Fibroblast of skin of abdomen (primary cell): Measurements from ENCODE around the gene CLSTN2.

ENCODE experiments used
- DNase-seq: peaks from one replicate; pipeline ENCODE4 v3.0.0-alpha.2; 2013

Gene CLSTN2

DNA sequence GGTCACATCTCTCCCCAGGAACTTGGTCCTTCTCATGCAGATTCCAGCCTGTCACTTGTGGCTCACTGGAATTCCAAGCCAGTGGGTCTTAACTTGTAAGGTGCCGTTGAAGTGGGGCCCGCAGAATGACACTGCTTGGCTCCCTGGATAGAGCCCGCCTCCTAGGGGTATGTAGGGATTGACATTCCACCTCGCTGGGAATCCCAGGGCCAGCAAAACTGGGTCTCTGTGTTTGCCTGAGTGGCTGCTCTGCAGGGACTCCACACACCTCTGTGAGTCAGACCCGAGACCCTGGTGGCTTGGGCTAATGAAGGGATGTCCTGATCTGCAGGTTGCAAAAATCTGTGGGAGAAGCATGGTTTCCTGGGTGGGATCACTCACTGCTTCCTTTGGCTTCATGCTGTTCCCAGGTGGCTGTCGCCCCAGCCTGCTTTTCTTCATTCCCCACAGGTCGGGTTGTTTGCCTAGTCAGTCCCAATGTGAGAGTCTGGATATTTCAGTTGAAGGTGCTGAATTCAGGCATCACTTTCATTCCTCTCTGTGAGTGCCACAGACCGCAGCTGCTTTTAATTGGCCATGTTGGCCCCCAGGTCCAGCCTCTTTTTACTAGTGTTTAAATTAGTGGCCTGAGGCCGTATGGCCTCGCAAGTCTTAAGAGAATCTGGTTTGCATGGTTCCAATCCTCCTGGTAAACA lies 586.9 kb downstream of the CLSTN2 start:
- DNase-seq: no peak

DNA sequence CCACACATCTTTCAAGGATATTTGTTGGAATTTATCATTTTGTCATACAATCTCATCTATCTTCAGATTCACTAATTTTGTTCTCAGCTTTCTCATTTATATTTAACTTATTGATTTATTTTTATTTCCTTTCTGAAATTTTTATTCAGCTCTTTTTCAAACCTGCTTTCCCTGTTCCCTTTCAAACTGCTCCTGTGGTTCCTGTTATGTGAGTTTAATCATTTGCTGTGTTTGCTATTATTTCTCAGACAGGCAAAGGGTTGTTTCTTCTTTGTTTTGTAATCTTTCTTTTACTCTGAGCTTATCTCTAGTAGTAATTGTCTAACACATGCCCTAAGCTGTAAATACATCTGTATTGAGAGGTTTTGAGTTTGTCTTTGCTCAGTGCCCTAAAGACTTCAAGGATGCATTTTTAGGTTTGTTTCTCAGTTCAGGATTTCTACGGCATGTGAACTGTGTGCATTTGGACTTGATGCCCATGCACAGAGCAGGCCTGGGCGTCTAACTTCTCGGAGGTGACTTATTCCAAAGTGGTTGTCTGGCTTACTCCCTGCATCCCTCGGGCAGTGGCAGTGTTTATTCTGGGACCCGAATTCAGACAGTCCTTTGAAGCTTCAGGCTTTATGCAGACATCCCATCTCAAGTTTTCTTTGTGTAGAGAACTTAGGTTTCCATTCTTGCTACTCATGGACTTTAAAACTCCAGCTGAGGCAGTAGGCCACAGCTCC lies 587.8 kb downstream of the CLSTN2 start:
- DNase-seq: no peak

DNA sequence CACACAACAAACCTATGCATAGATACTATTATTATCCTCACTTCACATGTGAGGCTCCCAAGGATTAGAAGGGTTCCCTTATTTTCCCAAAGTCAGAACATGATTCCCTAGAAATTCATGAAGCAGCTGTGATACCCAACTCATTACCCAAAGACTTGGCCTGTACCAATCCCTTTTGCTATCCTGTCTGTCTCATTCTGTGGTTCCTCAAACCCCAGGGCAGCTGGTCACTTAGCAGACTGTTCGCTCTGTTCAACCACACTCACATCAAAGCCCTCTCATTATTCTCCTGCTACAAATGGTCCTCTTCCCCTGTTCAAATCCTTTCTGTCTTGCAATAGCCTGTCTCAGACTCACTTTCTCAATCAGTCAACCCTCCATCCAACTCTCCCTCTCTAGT lies 588.6 kb downstream of the CLSTN2 start:
- no peak for DNase-seq

DNA sequence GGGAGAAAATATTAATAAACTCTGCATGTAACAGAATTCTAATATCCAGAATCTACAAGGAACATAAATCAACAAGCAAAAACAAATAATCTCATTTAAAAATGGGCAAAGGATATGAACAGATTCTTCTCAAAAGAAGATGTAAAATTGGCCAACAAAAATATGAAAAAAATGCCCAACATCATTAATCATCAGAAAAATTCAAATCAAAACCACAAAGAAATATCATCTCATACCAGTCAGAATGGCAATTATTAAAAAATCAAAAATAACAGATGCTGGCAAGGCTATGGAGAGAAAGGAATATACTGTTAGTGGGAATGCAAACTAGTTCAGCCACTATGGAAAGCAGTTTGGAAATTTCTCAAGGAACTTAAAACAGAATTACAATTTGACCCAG lies 592.2 kb downstream of the CLSTN2 start:
- no peak for DNase-seq

DNA sequence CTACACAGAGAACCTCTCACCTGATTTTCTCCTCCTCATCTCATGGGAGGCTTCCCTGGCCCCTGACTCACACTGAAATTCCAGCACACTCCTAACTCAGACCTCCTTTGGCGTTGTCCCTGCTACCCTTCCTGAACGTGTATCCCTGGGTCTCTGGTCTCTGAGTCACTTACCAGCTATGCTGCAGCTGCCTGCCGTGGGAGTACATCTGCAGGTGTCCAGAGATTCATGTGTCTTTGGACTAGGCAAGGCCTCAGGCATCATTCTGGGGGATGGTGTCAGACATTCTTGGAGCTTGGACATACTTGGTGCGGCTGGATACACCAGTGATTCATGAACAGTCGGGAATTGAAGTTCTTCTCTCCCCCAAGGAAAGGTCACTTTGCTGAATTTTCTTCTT lies 594.1 kb downstream of the CLSTN2 start:
- DNase-seq: peak; percentile 28

DNA sequence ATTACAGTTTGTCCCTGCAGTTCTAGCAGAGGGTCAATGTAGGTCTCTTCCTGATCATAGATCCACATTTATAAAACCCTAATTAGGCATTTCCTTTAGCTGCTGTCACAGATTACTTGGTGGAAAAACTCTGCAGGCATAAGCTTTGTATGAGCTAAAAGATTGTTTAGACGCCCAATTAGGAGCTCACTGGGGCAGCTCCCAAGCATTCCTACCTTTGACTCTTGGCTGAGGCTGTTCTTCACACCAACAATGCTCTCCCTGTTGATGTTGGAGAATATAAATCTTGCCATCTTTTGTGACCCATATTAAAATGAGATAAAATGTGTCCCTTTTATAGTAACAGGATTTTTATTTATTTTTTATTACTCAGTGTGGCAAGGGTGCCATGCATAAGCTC lies 594.6 kb downstream of the CLSTN2 start:
- DNase-seq: no peak

DNA sequence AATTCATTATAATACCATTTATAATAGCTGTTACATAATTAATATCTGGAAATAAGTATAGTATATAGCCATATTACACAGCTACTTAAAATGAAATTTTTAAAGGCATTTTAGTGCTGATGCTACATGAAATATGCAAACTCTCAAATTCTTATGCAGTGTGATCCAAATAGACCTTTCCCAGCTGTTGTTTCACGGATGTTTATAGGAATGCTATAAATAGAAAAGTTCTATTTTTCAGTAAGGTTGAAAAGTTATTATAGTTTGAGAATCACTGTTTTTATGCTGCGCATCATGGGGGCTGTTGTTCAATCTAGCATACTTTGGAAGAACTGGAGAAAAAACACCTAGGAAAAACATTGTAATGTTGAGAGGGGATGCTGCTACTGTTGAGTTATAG lies 595.1 kb downstream of the CLSTN2 start:
- no peak for DNase-seq

DNA sequence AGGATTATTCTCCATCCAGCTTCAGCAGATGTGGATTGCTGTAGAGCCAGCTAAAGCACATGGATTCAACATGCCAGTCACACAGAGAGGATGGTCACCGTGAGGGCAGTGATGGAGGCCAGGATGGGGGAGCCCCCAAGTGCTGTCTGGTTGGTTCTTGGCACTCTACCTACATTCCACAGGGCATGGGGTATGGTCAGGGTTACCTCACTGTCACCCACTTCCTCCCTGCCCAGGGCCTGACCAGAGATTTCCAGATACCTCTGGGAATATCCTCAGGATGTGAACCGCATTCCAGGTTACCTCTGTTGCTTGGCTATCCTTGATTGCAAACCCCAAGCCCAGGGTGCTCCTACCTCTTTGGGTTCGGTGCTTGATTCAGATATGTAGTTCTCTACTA lies 595.6 kb downstream of the CLSTN2 start:
- DNase-seq: no peak

DNA sequence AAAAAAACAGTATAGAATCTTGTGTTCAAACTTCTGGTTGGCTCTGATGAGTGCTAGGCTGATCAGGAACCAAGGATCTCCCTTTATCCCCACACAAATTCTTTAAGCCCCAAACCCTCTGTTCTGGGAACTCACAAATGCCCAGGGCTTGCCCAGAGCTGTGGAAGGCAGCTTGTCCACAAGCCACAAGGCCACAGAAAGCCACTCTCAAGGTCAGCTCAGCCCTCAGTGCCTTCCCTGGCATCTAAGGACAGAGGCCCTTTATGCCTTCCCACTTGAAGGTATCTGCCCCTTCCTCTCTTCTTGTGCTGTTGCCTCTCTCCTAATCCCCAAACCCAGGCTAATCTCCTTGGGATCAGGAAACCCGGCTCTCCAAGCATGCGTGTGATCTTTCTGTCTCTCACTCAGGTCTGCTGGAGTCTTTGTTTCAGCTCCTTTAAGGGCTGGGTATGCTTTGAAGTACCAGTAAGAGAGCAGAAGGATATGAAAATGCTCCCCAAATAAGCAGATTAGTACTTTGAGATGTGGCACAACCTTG lies 597.9 kb downstream of the CLSTN2 start:
- no peak for DNase-seq

DNA sequence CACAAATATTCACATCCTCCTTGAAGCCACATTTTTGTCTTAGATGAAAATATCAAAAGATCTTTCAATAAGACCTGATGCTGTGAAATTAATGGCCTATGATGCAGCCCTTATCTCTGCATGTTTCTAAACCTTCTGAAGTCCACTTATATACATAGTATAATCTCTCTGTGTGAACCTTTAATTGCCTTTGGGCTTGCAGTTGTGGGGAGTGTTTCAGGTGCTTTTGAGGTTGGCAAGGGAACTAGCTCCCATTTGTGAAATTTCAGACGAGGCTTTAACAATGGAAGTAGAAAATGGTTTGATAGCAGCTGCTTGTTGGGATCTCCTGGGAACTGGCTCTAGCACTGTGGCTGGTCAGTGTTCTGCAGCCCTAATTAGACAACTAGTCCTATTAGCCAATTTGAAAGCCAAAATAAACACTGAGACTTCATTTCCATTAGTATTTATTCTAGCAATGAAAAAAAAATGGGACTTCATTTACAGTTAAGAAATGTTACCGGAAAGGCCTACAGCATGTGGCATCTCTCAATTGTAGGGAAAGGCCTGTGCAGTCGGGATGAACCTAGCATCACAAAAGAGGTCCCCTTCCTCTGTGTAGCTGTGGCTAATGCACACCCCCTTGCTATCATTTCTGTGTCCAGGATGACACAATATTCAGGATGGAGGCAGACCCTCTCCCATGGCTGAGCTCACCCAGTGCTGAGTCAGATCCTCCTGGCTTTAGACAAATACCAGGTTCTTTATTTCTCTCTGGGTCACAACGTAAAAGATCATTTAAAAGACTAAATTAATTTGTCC lies 602.1 kb downstream of the CLSTN2 start:
- no peak for DNase-seq

DNA sequence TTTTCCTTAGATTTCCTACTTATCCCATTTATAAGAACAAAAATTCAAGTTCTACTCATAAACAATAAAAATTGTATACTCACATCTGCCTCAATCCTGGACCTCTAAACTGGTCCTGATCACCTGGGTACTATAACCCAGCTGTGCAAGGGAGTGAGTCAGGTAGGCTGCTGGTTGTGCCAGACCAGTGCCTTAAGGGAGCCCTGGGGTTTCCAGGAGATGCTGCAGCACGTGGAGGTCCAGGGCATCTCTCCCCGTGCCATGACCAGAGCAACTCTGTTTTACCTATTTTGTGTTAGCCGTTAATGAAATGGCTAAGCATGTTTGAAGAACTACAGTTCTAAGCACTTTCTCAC lies 602.7 kb downstream of the CLSTN2 start:
- DNase-seq: no peak

DNA sequence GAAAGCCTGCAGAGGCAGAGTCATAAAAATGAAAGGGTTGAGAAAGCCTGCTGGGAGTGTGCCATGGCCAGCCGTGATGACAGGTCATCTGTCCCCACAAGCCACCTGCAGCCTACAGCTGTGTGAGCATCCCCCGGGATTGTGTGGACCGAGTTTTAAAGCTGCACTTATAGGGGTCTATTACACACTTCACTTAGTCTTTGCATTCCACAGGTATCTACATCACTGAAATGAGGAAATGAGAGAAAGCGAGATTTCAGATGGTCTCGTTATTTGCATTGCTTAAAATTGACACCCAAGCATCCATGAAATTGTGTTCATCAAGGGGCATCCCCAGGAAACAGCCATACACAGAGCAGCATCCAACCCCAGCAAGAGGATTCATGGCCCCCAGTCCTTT lies 605.3 kb downstream of the CLSTN2 start:
- DNase-seq: no peak

DNA sequence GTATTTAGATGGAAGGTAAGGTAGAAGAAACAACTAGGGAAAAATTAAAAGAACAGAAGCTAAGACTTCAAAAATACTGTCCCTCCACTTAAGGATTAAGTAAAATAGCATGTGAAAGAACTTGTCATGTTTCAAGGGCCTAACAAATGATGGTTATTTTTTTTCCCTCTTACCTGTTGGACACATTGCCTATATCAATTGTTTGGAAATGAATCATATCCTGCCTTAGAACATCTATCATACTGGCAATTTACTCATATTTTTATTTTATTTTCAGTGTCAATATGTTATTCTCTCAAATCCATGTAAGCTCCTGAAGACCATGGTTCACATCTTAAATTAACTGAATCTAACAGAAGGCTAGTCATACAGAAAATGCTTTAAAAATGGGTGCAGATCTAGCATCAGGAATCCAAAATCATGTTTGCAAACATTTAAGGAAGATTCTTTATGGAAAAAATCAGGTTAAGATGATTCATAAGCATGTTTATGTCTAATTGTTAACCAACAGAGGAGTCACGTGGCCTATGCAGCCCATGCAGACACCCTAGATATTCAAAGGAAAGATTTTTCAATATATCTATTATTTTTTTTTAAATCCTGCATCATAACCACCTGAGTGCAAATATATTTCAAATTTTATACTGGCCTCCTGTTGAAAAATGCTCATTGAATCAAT lies 607.1 kb downstream of the CLSTN2 start:
- no peak for DNase-seq

DNA sequence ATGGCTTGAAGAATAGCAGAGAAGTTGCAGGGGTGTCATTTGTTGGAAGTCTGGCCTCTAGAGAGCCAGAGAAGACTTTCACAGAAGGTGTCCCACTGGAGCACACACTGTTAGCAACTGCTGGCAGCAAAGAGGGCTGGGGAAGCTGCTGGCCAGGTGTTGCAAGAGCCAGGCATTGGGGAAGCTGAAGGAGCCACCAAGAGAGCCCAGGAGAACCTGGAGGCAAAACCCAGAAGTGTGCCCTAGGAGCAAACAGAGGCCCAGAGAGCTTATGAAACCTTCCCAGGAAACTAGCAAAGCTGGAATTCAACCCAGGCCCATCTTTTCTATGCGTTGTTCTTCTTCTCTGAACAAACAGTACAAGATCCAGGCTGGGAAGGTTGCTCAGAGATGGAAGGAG lies 610.2 kb downstream of the CLSTN2 start:
- DNase-seq: no peak

DNA sequence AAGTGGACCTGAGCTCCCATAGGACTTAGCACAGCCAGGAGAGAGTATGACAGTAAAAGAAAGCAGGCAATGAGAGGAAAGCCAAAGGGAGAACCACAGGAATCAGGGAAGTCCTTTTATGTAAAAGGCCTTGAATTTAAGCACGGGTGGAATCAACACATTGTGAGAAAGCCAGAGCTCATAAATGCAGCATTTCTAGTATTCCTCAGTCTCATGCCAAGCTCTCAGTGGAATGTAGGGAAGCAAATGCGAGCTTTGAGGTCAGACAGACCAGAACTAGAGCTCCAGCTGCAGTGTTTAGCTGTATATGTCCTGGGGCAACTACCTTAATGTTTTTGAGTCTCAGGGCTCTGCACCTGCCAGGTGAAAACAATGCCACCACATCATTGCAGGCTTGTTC lies 610.8 kb downstream of the CLSTN2 start:
- no peak for DNase-seq

DNA sequence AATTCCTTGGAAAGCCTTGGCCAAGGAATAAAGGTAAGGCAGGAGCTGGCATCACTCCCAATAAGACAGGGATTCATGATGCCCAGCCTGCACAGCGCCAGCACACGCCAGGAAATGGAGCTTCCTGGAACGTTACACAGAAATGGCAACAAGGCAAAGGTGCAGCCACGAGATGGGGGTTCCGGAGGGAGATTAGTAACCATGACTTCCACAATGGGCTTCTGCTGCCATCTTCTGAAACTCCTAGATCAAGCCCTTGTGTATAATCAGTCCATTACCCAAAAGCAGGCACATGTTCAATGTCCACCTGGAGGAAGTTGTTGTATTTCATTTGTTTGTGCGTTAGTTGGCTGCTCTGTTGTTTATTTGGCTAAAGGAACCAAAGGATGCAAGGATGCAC lies 611.7 kb downstream of the CLSTN2 start:
- no peak for DNase-seq

DNA sequence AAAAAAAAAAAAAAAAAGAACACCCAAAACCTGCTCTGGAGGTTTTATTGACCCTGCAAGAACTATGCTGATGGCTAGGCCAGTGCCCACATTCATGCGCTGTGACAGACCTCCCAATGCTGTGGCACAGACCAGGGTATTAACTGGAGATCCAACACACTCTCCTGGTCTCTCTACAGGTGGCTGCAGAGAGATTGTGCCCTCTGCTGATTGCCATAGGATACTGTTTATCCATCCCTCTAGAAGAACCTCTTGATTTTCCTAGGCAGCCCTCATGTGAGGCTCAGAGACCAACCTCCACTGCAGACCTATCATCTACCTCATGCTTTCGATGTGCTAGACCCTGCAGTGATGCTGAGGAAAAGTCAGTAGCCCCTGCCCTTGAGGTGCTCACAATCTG lies 617.4 kb downstream of the CLSTN2 start:
- DNase-seq: no peak

DNA sequence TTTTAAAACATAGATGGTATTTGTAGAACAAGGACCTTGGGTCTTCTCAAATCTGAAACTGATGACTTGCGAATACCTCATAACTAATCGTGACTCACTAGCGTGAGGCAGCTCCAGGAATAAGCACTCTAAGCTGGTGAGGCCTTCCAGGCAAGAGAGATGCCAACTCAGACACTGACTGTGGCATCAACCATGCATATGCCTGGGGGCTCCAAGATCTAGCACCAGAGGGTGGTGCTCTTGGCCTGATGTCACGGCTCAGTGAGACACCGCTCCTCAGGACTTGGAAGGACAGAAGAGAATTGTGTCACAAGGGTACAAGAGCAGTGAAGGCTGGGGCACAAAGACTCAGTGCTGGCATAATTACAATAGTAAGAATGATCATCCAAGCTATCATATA lies 617.9 kb downstream of the CLSTN2 start:
- DNase-seq: no peak

DNA sequence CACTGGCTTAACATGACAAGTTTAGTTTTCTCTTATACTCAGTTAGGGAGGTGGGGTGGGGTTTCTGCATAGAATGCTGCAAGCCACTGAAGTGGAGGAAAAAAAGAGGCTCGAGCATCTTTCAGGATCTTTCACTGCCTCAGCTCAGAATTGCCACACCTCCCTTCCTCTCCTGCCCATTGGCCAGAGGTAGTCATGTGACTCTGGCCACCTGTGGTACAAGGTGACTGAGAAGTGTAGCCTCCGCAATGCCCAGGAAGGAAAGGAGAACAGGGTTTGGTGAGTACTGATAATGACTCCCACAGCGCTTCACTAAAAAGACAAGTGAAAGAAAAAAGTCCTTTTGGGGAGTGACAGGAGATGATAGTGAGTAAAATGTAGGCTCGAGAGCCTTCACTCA lies 618.6 kb downstream of the CLSTN2 start:
- no peak for DNase-seq

DNA sequence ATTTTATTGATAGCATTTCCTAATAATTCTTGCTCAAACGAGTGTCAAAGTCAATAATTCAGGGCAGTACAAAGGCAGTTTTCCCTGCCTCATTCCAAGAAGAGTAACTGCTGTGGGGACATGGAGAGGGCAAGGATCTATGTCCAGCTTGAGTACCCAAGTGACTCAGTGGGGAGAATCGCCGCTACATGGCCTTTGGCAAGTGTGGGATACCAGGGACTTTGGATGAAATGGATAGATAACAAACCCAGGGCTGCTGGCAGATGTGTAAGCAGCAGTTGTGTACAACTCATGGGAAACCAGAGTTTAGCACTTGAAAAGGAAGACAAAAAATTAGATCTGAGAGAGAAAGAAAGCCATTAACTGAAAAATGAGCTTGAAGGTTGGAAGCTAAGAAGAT lies 620.7 kb downstream of the CLSTN2 start:
- no peak for DNase-seq

DNA sequence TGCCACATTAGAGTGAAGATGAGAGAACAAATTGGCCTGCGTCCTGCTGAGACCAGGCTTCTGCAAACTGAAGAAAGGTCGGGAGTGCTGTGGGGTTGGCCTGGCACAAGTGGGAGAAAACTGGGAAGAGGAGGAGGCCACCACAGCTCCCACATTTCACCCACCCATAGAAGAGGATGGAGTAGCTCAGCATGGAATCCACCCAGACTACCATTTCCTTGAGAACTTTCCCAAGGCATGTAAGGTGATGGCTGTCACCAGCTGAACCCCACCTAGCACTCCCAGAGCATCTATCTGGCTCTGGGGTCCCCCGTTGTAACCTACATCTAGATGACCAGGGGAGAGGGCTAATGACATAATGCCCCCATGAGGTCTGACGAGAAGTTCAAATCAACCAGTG lies 622.5 kb downstream of the CLSTN2 start:
- DNase-seq: no peak

DNA sequence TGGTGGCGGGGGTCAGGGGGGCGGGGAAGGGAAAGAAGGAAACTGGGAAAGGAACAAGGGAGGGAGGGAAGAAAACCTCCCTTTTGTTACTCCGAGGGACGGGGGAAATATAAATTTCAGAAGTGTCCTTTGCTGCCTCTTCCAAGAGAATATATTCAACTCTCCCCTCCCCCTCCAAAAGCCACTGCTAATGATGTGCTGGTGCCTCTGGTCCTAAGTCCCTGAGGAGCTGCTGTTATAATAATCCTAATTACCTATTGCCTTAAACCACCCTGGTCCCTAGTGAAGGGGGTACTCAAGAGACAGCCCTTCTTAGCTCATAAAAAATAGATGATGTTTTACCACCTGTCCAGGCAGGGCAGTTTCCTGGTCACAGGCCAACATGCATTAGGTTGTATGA lies 624.6 kb downstream of the CLSTN2 start:
- no peak for DNase-seq

DNA sequence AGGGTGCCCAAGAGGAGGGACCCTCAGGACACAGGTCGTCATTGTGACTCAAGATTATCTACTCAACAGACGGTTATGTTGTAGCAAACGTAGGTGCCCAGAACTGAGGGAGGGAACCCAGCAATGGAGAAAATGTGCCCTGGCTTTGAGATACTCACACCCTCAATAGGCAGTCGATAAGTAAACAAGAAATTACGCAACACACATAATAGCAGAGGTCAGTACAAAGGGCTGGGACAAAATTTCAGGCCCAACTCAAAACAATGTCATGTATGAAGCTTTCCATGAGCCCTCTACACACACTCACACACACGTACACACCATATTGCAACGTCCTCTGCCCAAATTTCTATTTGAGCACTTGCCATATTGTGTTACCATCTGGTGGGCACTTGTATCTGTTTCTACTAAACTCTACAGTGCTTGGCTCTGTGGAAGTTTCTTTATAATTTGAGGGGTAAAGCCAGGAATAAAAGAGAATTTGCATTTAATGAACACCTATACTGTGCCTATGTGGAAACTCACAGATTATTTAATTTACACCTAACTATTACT lies 628.3 kb downstream of the CLSTN2 start:
- no peak for DNase-seq
